HG03175 (cell line): ENCODE results near the gene DPYD.

Experiments used
- ATAC-seq: cut with Tn5 transposase; IDR thresholded peaks from one replicate; pipeline ENCODE4 v1.9.1; 2021; ENCODE audit warnings: mild to moderate bottlenecking, moderate library complexity; ENCODE audit not compliant: unreplicated experiment

Gene DPYD

GRCh38 chr1:97907886-97908285, 12.9 kb downstream of the DPYD start:
- no peak for ATAC-seq

- ATAC-seq, result no peak
These were observed 14.1 kb downstream of the DPYD start for GRCh38 chr1:97906567-97907241.

GRCh38 chr1:97905141-97905940, 15.5 kb downstream of the DPYD start:
- no peak for ATAC-seq

GRCh38 chr1:97904534-97904933, 16.3 kb downstream of the DPYD start:
- no peak for ATAC-seq

GRCh38 chr1:97903626-97904025, 17.2 kb downstream of the DPYD start:
- no peak for ATAC-seq

- ATAC-seq, result no peak
These were observed 18.8 kb downstream of the DPYD start for GRCh38 chr1:97902067-97902466.

- no peak for ATAC-seq
These were observed 19.7 kb downstream of the DPYD start for GRCh38 chr1:97901017-97901658.

GRCh38 chr1:97898948-97899347, 21.9 kb downstream of the DPYD start:
- no peak for ATAC-seq

- no peak for ATAC-seq
These were observed 25.6 kb downstream of the DPYD start for GRCh38 chr1:97895278-97895677.

- no peak for ATAC-seq
These were observed 27.0 kb downstream of the DPYD start for GRCh38 chr1:97893844-97894243.

GRCh38 chr1:97886199-97886598, 34.6 kb downstream of the DPYD start:
- ATAC-seq, result no peak

GRCh38 chr1:97883823-97884222, 37.0 kb downstream of the DPYD start:
- no peak for ATAC-seq

GRCh38 chr1:97877307-97877706, 43.5 kb downstream of the DPYD start:
- no peak for ATAC-seq

- no peak for ATAC-seq
These were observed 44.8 kb downstream of the DPYD start for GRCh38 chr1:97875996-97876395.

- ATAC-seq, result no peak
These were observed 50.2 kb downstream of the DPYD start for GRCh38 chr1:97870589-97870988.

- ATAC-seq, result no peak
These were observed 51.4 kb downstream of the DPYD start for GRCh38 chr1:97869441-97869840.

GRCh38 chr1:97867127-97867526, 53.7 kb downstream of the DPYD start:
- ATAC-seq, result no peak

- no peak for ATAC-seq
These were observed 56.2 kb downstream of the DPYD start for GRCh38 chr1:97864615-97865014.

- ATAC-seq, result no peak
These were observed 67.6 kb downstream of the DPYD start for GRCh38 chr1:97853221-97853620.

- ATAC-seq, result peak; percentile 36
These were observed 71.2 kb downstream of the DPYD start for GRCh38 chr1:97849345-97850340.

GRCh38 chr1:97845805-97846204, 75.0 kb downstream of the DPYD start:
- no peak for ATAC-seq
